Smooth muscle cell of the brain vasculature (primary cell): ENCODE results near the gene TPK1.
"Not testable (repeated sequence)": the region's sequence is repeated elsewhere in the genome, so short reads cannot be mapped to it uniquely, and the experiment has no call there.

Experiments
- DNase-seq: peaks from one replicate; pipeline ENCODE4 v3.0.0-alpha.2; 2012; ENCODE audit warnings: low read depth, low spot score

The TPK1 gene

DNA sequence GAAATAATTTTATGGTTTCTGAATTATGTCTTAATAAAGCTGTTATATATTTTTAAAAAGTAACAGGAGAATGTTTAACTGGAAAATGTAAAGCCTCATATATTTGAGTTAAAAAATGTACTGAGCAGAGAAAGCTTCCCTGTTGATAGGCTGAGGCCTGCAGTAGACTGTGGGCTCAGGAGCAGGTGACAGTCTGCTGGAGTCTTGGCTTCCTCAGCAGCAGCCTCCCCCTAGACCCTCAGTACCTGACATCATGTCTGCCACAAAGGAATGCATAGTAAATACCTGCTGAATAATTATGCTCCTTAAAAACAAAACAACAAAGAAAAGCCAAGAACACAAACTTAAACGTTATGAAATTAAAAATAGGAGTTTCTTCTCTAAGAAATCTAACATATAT, 358.5 kb downstream of the TPK1 start:
- DNase-seq = no peak

DNA sequence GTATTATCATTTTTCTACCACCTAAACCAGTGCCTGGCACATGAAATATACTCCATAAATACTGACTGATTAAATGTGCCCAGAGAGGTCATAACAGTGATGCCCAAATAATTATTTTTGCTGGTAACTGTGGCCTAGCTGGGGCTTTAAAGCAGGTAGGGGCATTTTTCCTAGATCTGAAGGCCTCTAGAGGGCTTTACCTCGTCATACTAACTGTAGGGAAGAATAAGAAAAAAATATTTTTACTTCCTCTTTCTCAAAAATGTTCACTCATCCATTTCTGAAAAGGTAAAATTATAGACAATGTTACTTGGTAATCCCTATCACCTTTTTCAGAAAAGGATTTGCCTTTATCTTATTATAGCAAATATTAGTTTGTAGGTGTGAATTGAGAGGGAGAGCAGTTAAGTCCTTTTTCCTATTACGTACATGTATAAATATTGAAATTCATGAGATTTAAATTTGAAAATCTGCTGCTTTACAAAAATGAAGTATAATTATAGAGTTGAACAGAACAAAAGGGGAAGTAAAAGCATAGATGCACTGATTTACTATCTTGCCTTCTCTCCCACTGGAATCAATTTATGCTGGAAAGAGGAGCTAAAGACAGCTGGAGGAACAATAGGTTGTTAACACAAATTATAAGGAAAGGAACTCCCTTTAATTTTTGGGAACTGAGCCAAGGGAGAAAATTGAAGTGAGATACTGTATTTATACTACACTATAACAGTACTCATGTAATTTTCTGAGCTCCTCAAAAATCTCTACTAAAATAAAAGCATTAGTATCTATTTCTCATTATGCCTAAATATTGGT, 360.8 kb downstream of the TPK1 start:
- DNase-seq = no peak

DNA sequence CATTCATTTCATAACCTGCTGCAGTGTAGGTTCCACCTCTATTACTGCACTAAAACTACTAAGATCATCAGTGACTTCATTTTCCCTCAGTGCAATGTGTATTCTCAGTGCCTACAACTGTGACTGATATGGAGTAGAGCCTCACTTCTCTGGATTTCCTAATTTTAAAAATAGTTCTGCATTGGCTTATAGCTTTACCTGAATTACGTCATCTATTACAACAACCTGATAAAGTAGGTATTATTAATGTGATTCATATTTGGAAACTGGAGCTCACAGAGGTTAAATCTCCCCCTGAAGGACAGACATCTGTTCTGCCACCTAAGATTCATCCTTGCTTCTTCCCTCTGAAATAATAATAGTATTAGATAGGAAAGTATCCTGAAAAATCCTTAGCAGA, 361.5 kb downstream of the TPK1 start:
- DNase-seq = no peak

DNA sequence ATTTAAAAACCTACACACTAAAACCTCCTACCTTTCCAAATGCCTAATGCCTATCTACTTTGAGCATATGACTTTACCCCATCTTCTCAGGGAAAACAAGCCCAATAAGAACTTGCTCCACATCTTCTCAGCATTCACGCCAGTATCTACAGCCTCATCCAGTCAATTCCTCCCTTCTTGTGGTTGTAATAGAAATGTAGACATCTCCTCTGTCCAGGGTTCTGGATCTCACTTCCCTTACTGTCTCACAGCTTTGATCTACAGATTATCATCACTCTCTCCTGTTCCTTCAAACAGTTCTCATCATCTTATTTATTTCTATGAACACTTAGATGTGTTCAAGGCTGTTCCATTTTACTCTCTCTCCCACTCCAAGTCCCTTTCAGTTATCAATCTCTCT, 361.9 kb downstream of the TPK1 start:
- no peak for DNase-seq

DNA sequence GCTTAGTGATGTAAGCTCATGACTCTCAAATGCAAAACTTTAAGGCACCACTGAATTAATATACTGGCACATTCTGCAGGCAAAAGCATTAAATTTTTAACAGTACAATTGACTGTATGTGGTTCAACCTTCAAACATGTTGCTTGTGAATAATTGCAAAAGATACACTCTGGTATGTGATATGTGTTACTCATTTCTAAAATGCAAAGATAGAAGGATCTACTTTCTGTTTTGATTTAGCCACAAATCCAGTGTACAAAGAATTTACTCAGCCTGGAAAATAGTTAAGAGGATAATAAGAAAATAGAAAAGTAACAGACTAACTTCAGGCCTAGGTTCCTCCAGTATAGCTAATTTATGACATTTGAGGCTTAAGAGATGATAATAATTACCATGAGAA, 365.8 kb downstream of the TPK1 start:
- DNase-seq = no peak

DNA sequence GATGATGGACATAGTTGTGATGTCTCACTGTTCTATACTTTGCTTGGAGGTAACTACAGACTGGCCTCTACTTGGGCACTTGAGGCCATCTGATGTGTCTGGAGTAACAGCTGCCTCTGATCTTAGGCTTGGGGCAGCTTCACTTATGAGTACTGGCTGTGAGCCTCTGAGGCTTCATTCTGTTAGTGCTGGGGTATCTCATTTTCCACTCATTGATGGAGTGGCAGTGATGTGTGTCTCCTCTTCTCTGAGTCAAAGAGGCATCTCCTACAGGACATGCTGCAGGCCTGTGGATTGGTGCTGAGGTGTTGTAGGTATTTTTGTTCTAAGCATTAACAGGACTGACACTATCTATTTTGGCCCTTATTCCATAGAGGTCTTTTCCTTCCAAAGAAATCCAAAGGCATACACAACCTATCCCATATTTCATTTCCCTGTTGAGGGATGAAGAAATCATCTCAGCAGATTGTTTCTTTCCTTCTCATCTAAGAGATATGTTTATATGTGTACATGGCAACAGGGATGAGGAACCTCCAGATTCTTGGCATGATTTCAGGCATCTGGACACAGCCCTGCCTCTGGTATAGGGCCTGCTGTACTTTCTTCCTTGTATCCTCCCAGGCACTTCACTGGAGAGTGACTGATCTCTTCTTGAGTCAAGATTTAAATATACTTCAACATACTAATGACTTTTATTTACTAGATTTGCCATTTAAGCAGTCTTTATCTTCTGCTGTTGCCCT, 366.7 kb downstream of the TPK1 start:
- DNase-seq = peak; percentile 1

DNA sequence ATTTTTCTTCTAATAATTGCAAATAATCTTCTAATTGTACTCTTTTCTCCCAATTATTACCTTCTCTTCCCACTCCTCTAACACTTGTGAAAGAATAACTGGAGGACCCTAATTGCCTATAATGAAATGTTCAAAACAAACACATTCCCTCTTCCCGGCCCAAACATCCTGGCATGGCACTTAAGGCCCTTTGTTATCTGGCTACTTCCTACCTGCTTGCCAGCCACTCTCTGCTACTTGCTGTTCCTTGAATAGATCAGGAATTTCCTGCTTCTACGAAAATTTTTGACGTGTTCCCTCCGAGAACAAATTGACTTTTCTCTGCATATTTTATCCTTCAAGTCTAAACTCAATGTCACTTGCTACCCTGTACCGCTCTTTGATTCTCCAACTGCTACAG, 376.2 kb downstream of the TPK1 start:
- no peak for DNase-seq

DNA sequence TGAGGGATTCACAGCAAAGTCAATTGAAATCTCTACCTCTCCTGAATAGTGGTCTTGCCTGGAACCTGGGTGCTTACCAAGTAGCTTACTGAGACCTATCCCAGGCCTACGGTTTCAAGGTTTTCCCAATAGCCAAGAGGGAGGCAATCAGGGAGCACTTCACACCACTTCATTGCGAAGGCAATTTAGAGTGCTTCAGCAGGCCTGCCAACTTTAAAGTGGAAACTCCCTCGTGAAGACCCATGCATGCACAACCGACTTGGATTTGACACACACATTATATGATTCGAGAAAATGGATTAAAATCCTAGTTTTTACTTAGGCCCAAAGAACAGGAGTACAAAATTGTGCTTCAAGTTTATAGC, 380.8 kb downstream of the TPK1 start:
- DNase-seq = no peak

DNA sequence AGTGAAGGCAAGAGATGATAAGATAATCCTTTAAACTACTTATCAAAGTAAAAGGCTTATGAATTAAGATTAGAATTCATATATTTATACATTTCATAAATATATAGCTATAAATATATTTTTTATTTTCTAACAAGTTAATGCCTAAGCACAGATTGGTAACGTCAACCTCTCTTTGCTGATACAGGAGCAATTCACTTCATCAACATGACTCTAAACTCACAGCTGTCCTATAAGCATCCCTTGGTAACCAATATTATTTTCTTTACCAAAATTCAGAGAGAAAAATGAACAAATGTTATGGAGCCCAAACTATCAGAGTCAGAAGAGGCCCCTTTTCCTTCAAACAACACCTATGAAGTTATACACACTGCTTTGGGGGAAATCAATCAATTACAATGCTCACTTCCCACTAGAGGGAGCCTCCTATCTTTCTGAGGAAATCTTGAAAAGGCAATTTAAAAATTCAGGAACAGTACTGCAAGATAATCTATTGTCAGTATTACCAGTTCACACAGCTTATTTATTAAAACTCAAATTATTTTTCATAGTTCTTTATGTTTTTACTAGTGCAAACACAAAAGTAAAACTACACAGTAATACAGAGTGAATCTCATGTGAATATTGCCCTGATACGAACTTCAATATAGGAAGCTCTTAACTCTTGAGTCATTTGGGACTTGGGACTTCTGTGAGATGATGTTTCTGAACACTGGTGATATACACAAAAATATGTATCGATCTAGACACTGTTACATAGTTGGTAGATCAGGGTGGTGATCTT, 381.4 kb downstream of the TPK1 start:
- no peak for DNase-seq

DNA sequence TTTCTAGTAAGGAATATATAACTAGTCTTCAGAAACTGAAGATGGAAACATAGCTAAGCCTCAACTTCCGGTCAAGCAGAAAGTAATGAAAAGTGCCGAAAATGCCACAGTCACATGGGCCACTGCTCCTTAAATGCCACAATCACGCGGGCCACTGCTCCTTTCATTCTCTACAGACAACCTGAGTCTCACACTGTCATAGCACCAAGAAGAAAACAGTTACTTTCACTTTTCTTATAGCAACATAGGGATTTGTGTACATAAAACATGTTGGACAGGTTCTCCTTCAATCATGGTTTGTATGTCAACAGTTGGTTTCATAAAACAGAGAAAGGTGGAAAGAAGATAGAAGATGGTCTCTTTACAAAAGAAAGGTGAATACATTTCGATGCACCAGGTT, 383.8 kb downstream of the TPK1 start:
- no peak for DNase-seq

DNA sequence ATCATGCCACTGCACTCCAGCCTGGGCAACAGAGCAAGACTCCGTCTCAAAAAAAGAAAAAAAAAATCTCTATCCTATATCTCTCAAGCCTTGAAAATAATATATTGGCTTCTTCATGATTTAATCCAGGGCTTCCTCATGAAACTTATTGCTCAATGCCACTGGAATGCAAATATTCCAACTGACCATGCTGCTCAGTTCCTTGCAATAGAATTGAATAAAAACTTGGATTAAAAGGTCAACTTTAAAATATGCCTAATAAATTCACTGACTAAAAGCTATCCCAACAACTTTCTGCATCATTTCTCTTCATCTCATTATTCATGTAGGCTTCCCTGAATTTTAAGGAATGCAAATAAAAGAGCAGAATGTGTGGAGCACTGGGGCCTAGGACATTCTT, 390.3 kb downstream of the TPK1 start:
- no peak for DNase-seq

DNA sequence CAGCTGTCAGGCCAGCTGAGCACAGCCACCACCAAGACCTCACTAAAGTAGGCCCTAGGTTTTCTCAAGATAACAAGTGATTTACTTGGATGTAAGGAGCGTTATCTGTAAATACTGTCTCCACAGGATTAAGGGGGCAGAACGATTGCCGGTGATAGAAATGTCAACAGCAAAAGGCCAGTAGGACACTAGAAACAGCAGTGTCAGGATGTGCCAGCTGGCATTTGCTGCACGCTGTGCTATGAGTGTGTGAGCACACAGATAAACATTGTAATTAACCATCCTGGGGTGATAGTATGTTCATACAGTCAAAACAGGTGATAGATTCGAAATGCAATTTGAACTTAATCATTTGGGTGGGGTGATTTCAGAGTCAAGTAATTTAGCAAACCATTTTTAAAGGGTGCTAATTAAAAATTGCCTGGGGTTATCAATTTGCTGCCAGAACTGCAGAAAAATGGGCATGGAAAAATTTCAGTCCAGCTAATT, 396.1 kb downstream of the TPK1 start:
- DNase-seq = no peak

DNA sequence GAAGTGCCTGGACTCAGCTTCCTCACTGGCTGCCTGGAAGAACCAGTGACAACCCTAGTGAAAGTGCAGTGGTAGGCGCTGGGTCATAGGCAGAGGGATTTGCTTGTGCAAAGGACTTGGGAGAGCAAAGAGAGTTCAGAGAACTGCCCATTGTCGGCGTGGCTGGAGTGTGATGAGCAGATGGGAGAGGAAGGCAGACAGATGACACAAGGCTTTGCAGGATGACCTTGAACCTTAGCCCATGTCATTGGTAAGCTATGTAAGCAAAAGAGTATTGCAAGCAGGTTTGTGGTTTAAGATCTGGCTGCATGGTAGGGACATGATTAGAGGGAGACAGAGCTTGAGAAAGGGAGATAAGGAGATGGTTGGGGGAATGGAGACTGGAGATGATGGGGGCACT, 397.1 kb downstream of the TPK1 start:
- DNase-seq = no peak

DNA sequence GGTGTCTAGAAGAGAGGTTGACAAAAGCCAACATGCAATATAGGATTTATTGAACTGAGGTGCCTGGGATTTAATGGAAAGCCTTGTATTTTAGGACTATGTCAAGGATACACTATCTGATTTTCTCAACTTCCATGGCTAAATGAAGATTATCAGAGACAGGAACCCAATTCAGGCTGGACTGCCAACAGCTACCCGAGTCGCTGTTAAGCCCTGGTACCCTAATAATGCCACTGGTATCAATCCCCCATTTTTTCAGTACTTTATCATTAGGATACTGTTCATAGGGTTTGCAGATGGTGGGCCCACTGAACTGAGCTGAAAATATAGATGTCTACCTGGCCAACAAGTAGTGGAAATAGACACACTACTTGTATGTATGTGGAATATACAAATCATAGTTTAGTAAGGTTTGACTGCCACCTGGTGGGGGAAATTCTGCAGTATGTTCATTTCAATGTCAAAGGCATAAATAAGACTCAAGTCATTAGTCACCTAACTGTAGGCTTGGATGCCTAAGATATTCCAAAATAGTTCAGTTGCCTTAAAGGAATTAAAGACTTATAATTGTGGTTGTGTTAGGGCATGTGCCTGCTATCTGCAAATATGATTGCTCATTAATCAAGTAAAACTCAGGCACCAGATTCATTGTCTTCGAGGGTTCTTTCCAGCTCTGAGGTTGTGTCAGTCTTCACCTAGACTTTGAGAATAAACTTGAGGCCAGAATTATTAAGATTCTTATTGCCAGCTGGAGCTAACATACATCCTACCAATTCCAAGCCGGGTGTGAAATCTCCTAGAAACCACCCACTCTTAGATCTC, 398.3 kb downstream of the TPK1 start:
- peak; percentile 52 for DNase-seq

DNA sequence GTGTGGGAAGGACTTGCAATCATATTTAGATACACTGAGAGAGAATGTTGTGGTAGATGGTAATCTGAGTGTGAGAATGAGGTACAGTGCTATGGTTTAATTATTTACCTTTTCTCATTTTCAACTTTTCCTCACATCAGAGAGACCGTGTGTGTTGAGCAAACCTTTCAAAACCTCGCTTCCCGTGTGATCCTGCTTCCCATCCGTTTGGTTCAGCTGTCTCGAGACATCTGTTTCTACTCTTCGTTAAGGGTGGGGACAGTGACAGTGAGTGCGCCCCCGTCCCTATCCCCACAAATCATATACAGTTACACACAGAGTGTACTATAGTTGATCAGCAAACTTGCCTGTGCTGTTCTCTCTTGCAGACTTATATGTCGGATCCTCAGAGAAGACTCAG, 399.4 kb downstream of the TPK1 start:
- no peak for DNase-seq

DNA sequence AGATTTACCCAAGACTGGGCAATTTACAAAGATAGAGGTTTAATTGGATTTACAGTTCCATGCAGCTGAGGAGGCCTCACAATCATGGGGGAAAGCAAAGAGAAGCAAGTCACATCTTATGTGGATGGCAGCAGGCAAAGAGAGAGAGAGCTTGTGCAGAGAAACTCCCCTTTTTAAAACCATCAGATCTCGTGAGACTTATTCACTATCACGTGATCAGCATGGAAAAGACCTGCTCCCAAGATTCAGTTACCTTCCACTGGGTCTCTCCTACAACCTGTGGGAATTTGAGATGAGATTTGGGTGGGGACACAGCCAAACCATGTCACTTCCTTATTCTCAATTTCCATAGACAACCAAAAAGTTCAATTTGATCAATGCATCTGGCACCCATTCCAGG, 407.4 kb downstream of the TPK1 start:
- DNase-seq = no peak

DNA sequence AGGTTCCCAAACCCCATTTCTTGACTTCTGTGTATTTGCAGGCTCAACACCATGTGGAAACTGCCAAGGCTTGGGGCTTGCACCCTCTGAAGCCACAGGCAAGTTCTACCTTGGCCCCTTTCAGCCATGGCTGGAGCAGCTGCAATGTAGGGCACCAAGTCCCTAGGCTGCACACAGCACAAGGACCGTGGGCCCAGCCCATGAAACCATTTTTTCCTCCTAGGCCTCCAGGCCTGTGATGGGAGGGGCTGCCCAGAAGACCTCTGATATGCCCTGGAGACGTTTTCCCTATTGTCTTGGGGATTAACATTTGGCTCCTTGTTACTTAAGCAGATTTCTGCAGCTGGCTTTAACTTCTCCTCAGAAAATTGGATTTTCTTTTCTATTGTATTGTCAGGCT, 408.3 kb downstream of the TPK1 start:
- DNase-seq = not testable (repeated sequence)

DNA sequence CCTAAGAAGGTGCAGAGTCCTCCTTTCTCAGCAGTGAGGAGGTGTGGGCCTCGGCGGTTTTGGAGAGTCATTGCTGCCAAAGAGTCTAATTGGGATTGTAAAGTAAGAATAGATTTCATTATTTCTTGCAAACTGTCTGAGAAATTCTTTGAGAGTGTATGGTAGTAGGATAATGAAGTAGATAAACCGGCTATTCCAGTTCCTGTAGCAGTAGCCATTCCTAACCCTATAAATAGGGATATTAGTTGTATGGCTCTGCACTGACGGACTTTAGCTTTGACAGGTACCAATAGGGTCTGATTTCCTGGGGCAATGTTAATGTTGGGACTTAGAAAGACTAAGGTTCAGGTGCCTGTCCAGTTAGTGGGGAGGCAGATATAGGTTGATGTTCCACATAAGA, 416.9 kb downstream of the TPK1 start:
- DNase-seq = not testable (repeated sequence)

DNA sequence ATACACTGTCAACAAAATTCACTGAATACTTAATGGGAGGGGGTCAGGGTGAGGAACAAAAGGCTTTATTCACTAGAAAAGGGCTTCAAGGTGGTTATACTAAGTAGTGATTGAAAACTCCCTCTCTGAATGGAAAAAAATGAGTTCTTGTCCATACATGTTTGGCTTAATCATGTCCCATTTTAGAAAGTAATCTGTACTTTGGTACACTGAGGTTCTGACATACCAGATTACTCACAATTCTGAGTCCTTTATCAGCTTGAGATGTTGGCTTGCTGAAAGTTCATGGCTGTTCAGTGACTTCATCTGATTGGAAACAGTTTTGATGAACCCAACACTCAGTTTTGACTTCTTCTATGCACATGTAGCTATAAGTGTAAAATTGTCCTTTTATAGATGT, 419.5 kb downstream of the TPK1 start:
- DNase-seq = no peak

DNA sequence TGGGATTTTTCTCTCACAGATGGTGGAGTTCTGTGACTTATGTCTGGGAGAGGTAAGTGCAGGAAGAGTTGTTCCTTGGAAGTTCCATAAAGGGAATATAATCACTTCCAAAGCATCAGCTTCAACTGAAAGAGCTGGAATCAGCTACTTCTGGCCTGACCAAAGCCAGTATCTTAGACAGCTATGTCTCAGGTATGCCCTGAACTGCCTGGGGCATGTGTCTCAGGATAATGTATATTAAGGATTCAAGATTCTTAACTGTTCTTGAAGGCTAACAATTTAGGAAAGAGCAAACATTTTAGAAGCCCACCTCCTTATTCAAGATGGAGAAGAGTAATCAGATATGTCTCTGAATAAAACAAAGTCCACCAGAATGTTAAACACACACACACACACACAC, 420.0 kb downstream of the TPK1 start:
- DNase-seq = no peak

DNA sequence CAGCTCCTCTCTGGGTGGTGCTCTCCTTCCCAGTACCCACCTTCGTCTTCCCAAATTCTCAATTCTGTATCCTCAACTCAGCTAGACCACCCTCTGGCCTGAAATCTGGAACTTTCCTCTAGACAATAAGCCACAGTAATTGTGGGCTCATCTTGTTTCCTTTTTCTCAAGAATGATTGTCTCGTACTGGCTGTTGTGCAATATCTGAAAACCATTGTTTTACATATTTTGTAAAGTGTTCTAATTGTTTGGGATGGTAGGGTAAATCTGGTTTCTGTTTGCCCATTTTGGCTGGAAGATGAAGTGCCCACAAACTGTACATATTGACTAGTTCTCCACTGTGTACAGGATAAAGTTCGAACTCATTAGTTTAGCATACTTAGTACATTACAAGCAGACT, 421.0 kb downstream of the TPK1 start:
- no peak for DNase-seq

DNA sequence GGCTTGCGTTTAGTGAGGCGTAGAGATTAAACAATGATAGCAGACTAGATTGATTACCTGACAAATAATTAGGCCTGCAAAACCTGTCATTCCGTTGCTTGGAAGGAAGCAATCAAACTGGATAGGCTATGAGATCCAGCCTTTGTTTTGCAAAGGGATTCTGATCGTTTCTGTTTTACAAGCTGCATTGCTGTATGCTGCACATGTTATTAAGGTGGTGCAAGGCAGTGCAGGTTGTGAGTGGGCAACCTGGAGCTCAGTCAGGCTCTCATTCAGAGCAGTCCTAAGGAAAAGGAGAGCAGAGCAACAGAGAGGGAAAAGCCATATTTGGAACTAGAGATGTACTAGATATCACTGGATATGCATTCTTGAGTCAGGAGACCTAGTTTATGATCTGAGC, 425.4 kb downstream of the TPK1 start:
- DNase-seq = no peak
